HG03108 (cell line): ENCODE data around the gene NCS1.
"Not testable (repeated sequence)": the region's sequence is repeated elsewhere in the genome, so short reads cannot be mapped to it uniquely, and the experiment has no call there.

ENCODE experiments used
- ATAC-seq: cut with Tn5 transposase; IDR thresholded peaks from one replicate; pipeline ENCODE4 v1.9.1; 2021; ENCODE audit warnings: moderate library complexity; ENCODE audit not compliant: unreplicated experiment

The NCS1 gene

GRCh38 chr9:130259044-130259443 lies 86.8 kb downstream of the NCS1 start:
- ATAC-seq, result no peak

GRCh38 chr9:130260816-130261765 lies 88.9 kb downstream of the NCS1 start:
- ATAC-seq, result no peak

- no peak for ATAC-seq
Observed at GRCh38 chr9:130262061-130262745, 90.0 kb downstream of the NCS1 start.

- no peak for ATAC-seq
Observed at GRCh38 chr9:130262771-130263170, 90.6 kb downstream of the NCS1 start.

- no peak for ATAC-seq
Observed at GRCh38 chr9:130263601-130264413, 91.6 kb downstream of the NCS1 start.

- no peak for ATAC-seq
Observed at GRCh38 chr9:130264414-130265350, 92.5 kb downstream of the NCS1 start.

- ATAC-seq, result no peak
Observed at GRCh38 chr9:130265431-130266235, 93.4 kb downstream of the NCS1 start, which contains the start of gene HMCN2. Gene HMCN2, plus strand, starts transcription at chr9:130265760. Its CDS starts 119 bp downstream, at chr9:130265879.

- ATAC-seq, result no peak
Observed at GRCh38 chr9:130266236-130267098, 94.3 kb downstream of the NCS1 start.

GRCh38 chr9:130267930-130268329 lies 95.7 kb downstream of the NCS1 start:
- ATAC-seq, result no peak

- ATAC-seq, result no peak
Observed at GRCh38 chr9:130268521-130269211, 96.5 kb downstream of the NCS1 start.

GRCh38 chr9:130271473-130271872 lies 99.3 kb downstream of the NCS1 start:
- no peak for ATAC-seq

GRCh38 chr9:130275156-130275555 lies 103.0 kb downstream of the NCS1 start:
- no peak for ATAC-seq

- no peak for ATAC-seq
Observed at GRCh38 chr9:130276121-130276520, 103.9 kb downstream of the NCS1 start.

- no peak for ATAC-seq
Observed at GRCh38 chr9:130276955-130277354, 104.8 kb downstream of the NCS1 start.

- not testable (repeated sequence) for ATAC-seq
Observed at GRCh38 chr9:130277525-130277924, 105.3 kb downstream of the NCS1 start.

GRCh38 chr9:130283539-130284248 lies 111.5 kb downstream of the NCS1 start:
- ATAC-seq, result no peak

GRCh38 chr9:130284249-130284625 lies 112.0 kb downstream of the NCS1 start:
- no peak for ATAC-seq
